Measurements from ENCODE around the gene PDE9A.
"Not testable (repeated sequence)": the region's sequence is repeated elsewhere in the genome, so short reads cannot be mapped to it uniquely, and the experiment has no call there.

PDE9A gene

GRCh38 chr21:42794551-42794950 lies 141.1 kb downstream of the PDE9A start:
- in situ Hi-C loops (cut with MboI; ENCODE audit: low pct_unique_long_range_greater_than_20kb, low sequenced_read_pairs, unreplicated experiment): no loop called here

GRCh38 chr21:42796327-42797062 lies 143.1 kb downstream of the PDE9A start:
- no peak for DNase-seq (ENCODE audit: low spot score)
- in situ Hi-C loops (cut with MboI; ENCODE audit: low pct_unique_long_range_greater_than_20kb, low sequenced_read_pairs, unreplicated experiment): no loop called here
- TF ChIP-seq, protein P1, sequence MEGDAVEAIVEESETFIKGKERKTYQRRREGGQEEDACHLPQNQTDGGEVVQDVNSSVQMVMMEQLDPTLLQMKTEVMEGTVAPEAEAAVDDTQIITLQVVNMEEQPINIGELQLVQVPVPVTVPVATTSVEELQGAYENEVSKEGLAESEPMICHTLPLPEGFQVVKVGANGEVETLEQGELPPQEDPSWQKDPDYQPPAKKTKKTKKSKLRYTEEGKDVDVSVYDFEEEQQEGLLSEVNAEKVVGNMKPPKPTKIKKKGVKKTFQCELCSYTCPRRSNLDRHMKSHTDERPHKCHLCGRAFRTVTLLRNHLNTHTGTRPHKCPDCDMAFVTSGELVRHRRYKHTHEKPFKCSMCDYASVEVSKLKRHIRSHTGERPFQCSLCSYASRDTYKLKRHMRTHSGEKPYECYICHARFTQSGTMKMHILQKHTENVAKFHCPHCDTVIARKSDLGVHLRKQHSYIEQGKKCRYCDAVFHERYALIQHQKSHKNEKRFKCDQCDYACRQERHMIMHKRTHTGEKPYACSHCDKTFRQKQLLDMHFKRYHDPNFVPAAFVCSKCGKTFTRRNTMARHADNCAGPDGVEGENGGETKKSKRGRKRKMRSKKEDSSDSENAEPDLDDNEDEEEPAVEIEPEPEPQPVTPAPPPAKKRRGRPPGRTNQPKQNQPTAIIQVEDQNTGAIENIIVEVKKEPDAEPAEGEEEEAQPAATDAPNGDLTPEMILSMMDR (IDR thresholded peaks at IDR 0.05; ENCODE audit: extremely low read depth, insufficient read depth, missing control alignments): no peak

More at GRCh38 chr21:42794551-42794950, 141.1 kb downstream of the PDE9A start:
- DNase-seq (ENCODE audit: low spot score): no peak
- TF ChIP-seq, protein P1 (IDR thresholded peaks at IDR 0.05; ENCODE audit: extremely low read depth, insufficient read depth, missing control alignments): no peak

DNA sequence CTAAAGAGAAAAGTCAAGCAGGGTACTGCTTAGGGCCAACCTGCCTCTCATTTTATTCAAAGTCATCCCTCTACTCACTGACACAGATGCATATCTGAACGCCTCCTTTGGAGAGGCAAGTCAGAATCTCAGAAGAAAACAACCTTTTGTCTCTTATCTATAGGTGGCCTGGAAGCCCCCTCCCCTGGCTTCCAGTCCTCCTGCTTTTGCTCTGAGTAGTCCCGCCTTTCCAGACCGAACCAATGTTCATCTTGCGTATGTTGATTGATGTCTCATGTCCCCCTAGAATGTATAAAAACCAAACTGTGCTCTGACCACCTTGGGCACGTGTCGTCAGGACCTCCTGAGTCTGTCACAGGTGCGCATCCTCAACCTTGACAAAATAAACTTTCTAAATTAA lies 144.1 kb downstream of the PDE9A start:
- DNase-seq (ENCODE audit: low spot score): no peak
- TF ChIP-seq, protein P1 (IDR thresholded peaks at IDR 0.05; ENCODE audit: extremely low read depth, insufficient read depth, missing control alignments): no peak
- in situ Hi-C loops (cut with MboI; ENCODE audit: low pct_unique_long_range_greater_than_20kb, low sequenced_read_pairs, unreplicated experiment): no loop called here

GRCh38 chr21:42798106-42798505 lies 144.7 kb downstream of the PDE9A start:
- DNase-seq (ENCODE audit: low spot score): no peak
- in situ Hi-C loops (cut with MboI; ENCODE audit: low pct_unique_long_range_greater_than_20kb, low sequenced_read_pairs, unreplicated experiment): no loop called here
- TF ChIP-seq, protein P1 (IDR thresholded peaks at IDR 0.05; ENCODE audit: extremely low read depth, insufficient read depth, missing control alignments): no peak

GRCh38 chr21:42799516-42799915 lies 146.1 kb downstream of the PDE9A start:
- peak; percentile 34 for DNase-seq (ENCODE audit: low spot score)
- TF ChIP-seq, protein P1 (IDR thresholded peaks at IDR 0.05; ENCODE audit: extremely low read depth, insufficient read depth, missing control alignments): no peak
- in situ Hi-C loops (cut with MboI; ENCODE audit: low pct_unique_long_range_greater_than_20kb, low sequenced_read_pairs, unreplicated experiment): no loop called here

- DNase-seq (ENCODE audit: low spot score): no peak
- TF ChIP-seq, protein P1 (IDR thresholded peaks at IDR 0.05; ENCODE audit: extremely low read depth, insufficient read depth, missing control alignments): no peak
- in situ Hi-C loops (cut with MboI; ENCODE audit: low pct_unique_long_range_greater_than_20kb, low sequenced_read_pairs, unreplicated experiment): loop anchor here (10.0 to 25.0 kb wide), 2 partner anchors 65 to 463 kb away; no protein-coding TSS in a partner anchor
Measured at GRCh38 chr21:42799948-42800347, 146.5 kb downstream of the PDE9A start.

- not testable (repeated sequence) for DNase-seq (ENCODE audit: low spot score)
- in situ Hi-C loops (cut with MboI; ENCODE audit: low pct_unique_long_range_greater_than_20kb, low sequenced_read_pairs, unreplicated experiment): loop anchor here (10.0 to 25.0 kb wide), 2 partner anchors 63 to 464 kb away; no protein-coding TSS in a partner anchor
Measured at GRCh38 chr21:42801616-42802015, 148.2 kb downstream of the PDE9A start.
